ENCODE data around the gene RPL37A. TPM values are rescaled to one million over a fixed set of nuclear protein-coding genes. Genes with fewer than 3 reads are reported as not detected.

Gene RPL37A
- polyA plus RNA-seq, 3 donors: 1,504 to 1,660 (median 1,597) TPM

GRCh38 chr2:216486708-216487107, 11.9 kb upstream of the RPL37A start:
- peak overlapping the region; percentile 74 for H2AFZ ChIP-seq (ENCODE audit: insufficient read depth, low read depth, low read length, poor library complexity, severe bottlenecking)
- H3K79me2 ChIP-seq (ENCODE audit: insufficient read depth, low read length): peaks cover 4% of the 10 kb centered on the region
- DNase-seq: peak; percentile 64 to 80 (median 72)
- no peaks in the 10 kb centered on the region for H4K20me1 ChIP-seq (ENCODE audit: insufficient read depth, low read length)
- peak overlapping the region in 1 of 3 experiments; percentile 54 for H3K4me3 ChIP-seq (replicated peaks in 1 of 3; ENCODE audit: low read depth in 2 of 3, low read length in 3 of 3)
- peak overlapping the region; percentile 87 to 99 (median 98) for H3K27ac Mint-ChIP-seq
- H3K27me3 Mint-ChIP-seq (ENCODE audit: low read depth in 3 of 3): no peaks in the 10 kb centered on the region
- WGBS (ENCODE audit: insufficient coverage): 0% methylated on average over 1 of the region's 4 CpGs
- intact Hi-C loops (cut with micrococcal nuclease): no loop called here
- H3K4me2 ChIP-seq (replicated peaks; ENCODE audit: extremely low read depth, low read length, poor library complexity, severe bottlenecking): peak overlapping the region; percentile 60
- H3K9ac ChIP-seq (ENCODE audit: insufficient read depth, low read length, poor library complexity, severe bottlenecking): peak overlapping the region; percentile 53
- peaks cover 60% of the 10 kb centered on the region for H3K4me1 Mint-ChIP-seq
- no peaks in the 10 kb centered on the region for H3K9me3 ChIP-seq (replicated peaks in 1 of 2; ENCODE audit: control insufficient read depth in 1 of 2, insufficient read depth in 1 of 2, low read length in 2 of 2)
- TF ChIP-seq CTCF (IDR thresholded peaks at IDR 0.05): no peak
- H3K27ac ChIP-seq (ENCODE audit: low read depth in 1 of 2, low read length in 2 of 2): peak overlapping the region; percentile 91 to 96
- peaks cover 13 to 14% of the 10 kb centered on the region in 2 donors for H3K36me3 Mint-ChIP-seq
- peaks cover 0 to 3% (median 0%) of the 10 kb centered on the region in 7 donors for H3K9me3 Mint-ChIP-seq
- no peaks in the 10 kb centered on the region for H3K27me3 ChIP-seq (ENCODE audit: control insufficient read depth in 2 of 2, insufficient read depth in 2 of 2, low read length in 2 of 2)
- H3K4me3 Mint-ChIP-seq: peak overlapping the region in 1 of 2 donors; percentile 65
- peaks cover 63 to 68% of the 10 kb centered on the region in 2 donors for H3K4me1 ChIP-seq (ENCODE audit: control insufficient read depth in 1 of 2, insufficient read depth in 2 of 2, low read length in 2 of 2)
- H3K36me3 ChIP-seq (replicated peaks in 1 of 2; ENCODE audit: control insufficient read depth in 1 of 2, insufficient read depth in 2 of 2, low read length in 2 of 2): peaks cover 0 to 11% of the 10 kb centered on the region in 2 donors

- peak overlapping the region; percentile 67 to 95 (median 87) for H3K27ac Mint-ChIP-seq
- Histone ChIP-seq H4K20me1 (ENCODE audit: insufficient read depth, low read length) (no peaks in the 10 kb centered on the region), H3K27ac (ENCODE audit: low read depth in 1 of 2, low read length in 2 of 2) (peak overlapping the region; percentile 28 to 81), H3K9me3 (replicated peaks in 1 of 2; ENCODE audit: control insufficient read depth in 1 of 2, insufficient read depth in 1 of 2, low read length in 2 of 2) (no peaks in the 10 kb centered on the region), H3K27me3 (ENCODE audit: control insufficient read depth in 2 of 2, insufficient read depth in 2 of 2, low read length in 2 of 2) (no peaks in the 10 kb centered on the region), H3K79me2 (ENCODE audit: insufficient read depth, low read length) (peaks cover 4% of the 10 kb centered on the region), H3K36me3 (replicated peaks in 1 of 2; ENCODE audit: control insufficient read depth in 1 of 2, insufficient read depth in 2 of 2, low read length in 2 of 2) (no peaks in the 10 kb centered on the region), H3K4me2 (replicated peaks; ENCODE audit: extremely low read depth, low read length, poor library complexity, severe bottlenecking) (peak overlapping the region; percentile 33), H3K4me3 (replicated peaks in 1 of 3; ENCODE audit: low read depth in 2 of 3, low read length in 3 of 3) (peak overlapping the region in 1 of 3 experiments; percentile 9), H3K9ac (ENCODE audit: insufficient read depth, low read length, poor library complexity, severe bottlenecking) (no peak overlapping the region), H3K4me1 (ENCODE audit: control insufficient read depth in 1 of 2, insufficient read depth in 2 of 2, low read length in 2 of 2) (peaks cover 69 to 87% of the 10 kb centered on the region in 2 donors), H2AFZ (ENCODE audit: insufficient read depth, low read depth, low read length, poor library complexity, severe bottlenecking) (peak overlapping the region; percentile 31)
- no peak for TF ChIP-seq CTCF (IDR thresholded peaks at IDR 0.05)
- intact Hi-C loops (cut with micrococcal nuclease): no loop called here
- no CpG with 5 or more reads among the region's 1 CpG for WGBS (ENCODE audit: insufficient coverage)
- H3K4me1 Mint-ChIP-seq: peaks cover 75% of the 10 kb centered on the region
- H3K27me3 Mint-ChIP-seq (ENCODE audit: low read depth in 3 of 3): no peaks in the 10 kb centered on the region
- peak in 2 of 3 donors; percentile 62 to 68 for DNase-seq
- peaks cover 0 to 4% of the 10 kb centered on the region in 2 donors for H3K36me3 Mint-ChIP-seq
- peak overlapping the region in 1 of 2 donors; percentile 5 for H3K4me3 Mint-ChIP-seq
- H3K9me3 Mint-ChIP-seq: peaks cover 0 to 3% (median 0%) of the 10 kb centered on the region in 7 donors
Measured at GRCh38 chr2:216490061-216490460, 8.6 kb upstream of the RPL37A start.

Data from CD14-positive monocyte (primary cell).